HG03159 (cell line): ENCODE data around the gene CDC14C.

ENCODE experiments used
- ATAC-seq: cut with Tn5 transposase; IDR thresholded peaks from one replicate; pipeline ENCODE4 v1.9.1; 2021; ENCODE audit warnings: mild to moderate bottlenecking, moderate library complexity; ENCODE audit not compliant: unreplicated experiment

CDC14C gene

GRCh38 chr7:48971173-48971572, 46.8 kb downstream of the CDC14C start:
- no peak for ATAC-seq

- ATAC-seq, result no peak
Measured at GRCh38 chr7:48976253-48976652, 51.9 kb downstream of the CDC14C start.

DNA sequence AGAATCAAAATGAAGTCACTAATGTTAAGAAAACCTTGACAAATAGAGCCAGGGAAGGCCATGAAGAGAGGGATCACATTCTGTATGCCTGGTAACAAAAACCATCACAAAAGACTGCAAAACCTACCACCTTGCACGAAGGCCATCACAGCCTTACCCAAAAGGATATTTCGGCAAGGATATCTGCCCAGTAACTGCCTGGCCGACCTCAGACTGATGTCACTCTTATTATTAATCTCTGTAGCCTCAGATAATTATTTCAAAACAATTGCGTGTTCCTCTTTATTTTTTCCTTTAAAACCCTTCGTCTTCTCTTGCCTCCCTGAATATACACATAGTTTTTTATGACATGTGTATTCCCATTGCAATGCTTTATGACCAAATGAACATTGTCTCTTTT, 52.5 kb downstream of the CDC14C start:
- ATAC-seq, result no peak
